Epithelial cell of proximal tubule (primary cell): Measurements from ENCODE around the gene CRACDL. TPM values are rescaled to one million over a fixed set of nuclear protein-coding genes. Genes with fewer than 3 reads are reported as not detected.

ENCODE experiments used
- DNase-seq: peaks from one replicate; pipeline ENCODE4 v3.0.0-alpha.2; 2011; ENCODE audit warnings: low read depth
- H3K4me3 ChIP-seq: 2 replicates; pipeline ENCODE4 v1.5.1; 2011; ENCODE audit warnings: low read depth, mild to moderate bottlenecking, low read length
- total RNA-seq: library from RNA; depleted of rRNA; stranded (reverse); fragments of >200 nt; gene quantifications from 2 replicates; pipeline ENCODE4 v1.2.3, GENCODE V29; 2015
- TF ChIP-seq, protein P1 (sequence below): conservative IDR thresholded peaks from 2 replicates; pipeline ENCODE4 v1.5.1; 2012; ENCODE audit warnings: low read depth, mild to moderate bottlenecking, low read length

CRACDL gene
- total RNA-seq, 1 donor from 2014 or later, result 1.0 TPM

- TF ChIP-seq, protein P1, sequence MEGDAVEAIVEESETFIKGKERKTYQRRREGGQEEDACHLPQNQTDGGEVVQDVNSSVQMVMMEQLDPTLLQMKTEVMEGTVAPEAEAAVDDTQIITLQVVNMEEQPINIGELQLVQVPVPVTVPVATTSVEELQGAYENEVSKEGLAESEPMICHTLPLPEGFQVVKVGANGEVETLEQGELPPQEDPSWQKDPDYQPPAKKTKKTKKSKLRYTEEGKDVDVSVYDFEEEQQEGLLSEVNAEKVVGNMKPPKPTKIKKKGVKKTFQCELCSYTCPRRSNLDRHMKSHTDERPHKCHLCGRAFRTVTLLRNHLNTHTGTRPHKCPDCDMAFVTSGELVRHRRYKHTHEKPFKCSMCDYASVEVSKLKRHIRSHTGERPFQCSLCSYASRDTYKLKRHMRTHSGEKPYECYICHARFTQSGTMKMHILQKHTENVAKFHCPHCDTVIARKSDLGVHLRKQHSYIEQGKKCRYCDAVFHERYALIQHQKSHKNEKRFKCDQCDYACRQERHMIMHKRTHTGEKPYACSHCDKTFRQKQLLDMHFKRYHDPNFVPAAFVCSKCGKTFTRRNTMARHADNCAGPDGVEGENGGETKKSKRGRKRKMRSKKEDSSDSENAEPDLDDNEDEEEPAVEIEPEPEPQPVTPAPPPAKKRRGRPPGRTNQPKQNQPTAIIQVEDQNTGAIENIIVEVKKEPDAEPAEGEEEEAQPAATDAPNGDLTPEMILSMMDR, result no peak
- DNase-seq, result no peak
- H3K4me3 ChIP-seq, result no peak overlapping the region
Measured at GRCh38 chr2:98801921-98802321, 134.1 kb downstream of the CRACDL start.

DNA sequence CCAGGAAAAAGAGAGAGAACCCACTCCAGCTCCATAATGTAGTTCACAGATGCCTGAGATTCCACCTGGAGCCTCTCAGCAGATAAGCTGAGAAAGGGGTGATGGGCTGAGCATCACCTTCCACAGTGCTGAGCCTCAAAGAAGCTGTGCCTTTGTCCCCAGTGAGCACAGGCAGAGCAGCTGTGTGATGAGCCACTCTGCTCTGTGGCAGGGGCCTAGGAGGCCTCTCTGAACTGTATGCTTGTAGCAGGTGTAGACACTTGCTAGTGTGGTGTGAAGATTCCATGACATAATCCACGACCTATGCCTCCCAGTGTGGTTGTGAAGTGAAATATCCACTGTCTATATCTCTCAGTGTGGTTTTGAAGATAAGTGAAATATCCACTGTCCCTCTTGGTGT, 134.7 kb downstream of the CRACDL start:
- TF ChIP-seq, protein P1, result no peak
- no peak for DNase-seq

GRCh38 chr2:98800330-98801064, 135.5 kb downstream of the CRACDL start:
- H3K4me3 ChIP-seq, result no peak overlapping the region
- no peak for DNase-seq
- TF ChIP-seq, protein P1, result no peak

More for the DNA sequence above, 134.7 kb downstream of the CRACDL start:
- no peak overlapping the region for H3K4me3 ChIP-seq

DNA sequence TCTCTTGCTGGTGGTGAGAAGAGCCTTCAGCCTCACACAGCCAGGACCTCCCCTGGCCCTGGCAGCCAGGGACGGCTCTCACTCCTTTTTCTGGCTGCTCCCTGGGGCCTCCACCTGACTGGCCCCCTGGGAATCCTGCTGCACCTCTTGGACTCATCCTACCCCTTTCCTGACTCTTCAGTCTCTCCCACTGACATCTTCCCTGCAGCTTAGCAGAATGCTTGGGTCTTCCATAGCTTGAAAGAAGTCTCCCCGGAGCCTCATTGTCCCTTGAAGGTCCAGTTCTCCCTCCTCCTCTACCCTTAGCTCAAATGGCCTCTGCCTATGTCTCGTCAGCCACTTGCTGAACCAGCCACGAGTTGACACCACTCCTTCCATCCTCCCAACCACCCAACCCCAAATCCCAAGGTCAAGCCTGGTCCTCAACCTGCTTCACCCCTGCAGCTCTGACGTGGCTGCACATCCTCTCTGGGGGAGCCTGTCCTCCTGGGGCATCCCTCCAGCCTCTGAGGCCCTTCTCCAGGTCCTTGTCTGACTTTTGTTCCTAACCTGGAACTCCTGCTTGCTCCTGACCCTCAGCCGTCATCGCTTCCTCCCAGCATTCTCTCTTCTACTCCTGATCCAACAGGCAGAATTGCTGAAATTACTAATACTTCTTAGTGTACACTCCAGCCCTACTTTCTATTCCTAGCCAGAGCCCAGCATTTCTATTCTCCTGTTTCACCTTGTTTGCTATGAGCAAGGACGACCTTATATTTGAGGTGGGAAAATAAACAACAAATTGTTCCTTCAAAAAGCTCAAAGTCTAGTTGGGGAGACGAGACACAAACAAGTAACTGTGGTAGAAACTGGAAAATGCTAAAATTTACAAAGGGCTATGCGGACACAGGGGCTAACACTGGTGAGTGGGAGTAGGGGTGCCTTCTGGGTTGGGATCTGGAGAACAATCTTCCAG, 136.4 kb downstream of the CRACDL start:
- no peak for DNase-seq

GRCh38 chr2:98796775-98797544, 139.1 kb downstream of the CRACDL start:
- H3K4me3 ChIP-seq, result no peak overlapping the region
- DNase-seq, result no peak
- TF ChIP-seq, protein P1, result no peak

More for the DNA sequence above, 136.4 kb downstream of the CRACDL start:
- no peak overlapping the region for H3K4me3 ChIP-seq
- TF ChIP-seq, protein P1, result no peak

DNA sequence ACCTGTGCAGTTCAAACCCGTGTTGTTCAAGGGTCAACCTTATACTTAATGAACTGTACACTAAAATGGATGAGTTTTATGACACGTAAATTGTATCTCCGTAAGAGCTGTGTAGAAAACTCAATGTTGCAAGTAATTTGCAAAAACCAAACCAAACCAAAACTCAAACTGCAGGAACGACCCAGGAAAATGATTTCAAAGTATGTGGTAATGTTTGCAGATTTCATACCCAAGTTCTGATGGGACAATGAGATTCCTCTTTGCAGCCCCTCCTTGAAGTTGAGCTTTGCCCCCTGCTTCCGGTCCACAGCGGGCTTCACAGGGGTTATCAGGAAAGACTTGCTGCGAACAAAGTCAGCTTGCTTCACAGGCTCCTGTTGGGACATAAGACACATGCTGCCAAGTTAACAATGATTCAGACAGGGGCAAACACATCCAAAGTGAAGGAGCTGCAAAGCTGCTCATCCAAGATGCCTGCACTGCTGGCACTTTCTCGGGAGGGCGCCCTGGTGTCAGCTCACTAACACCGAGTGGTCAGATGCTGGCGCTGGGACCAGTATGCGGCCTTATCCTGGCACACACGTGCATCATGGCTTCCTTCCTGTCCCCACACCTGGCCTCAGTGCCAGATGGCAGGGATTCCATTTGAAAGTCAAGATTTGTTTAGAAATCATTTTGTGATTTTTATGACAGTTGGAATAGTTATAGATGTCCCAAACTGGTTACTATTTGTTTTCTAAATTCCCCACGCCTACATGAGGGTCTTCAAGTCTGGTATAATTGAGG, 139.9 kb downstream of the CRACDL start:
- TF ChIP-seq, protein P1, result no peak
- H3K4me3 ChIP-seq, result no peak overlapping the region
- DNase-seq, result no peak
